MM.1S (cell line): ENCODE data around the gene C11orf91.
"Not testable (repeated sequence)": the region's sequence is repeated elsewhere in the genome, so short reads cannot be mapped to it uniquely, and the experiment has no call there.

Experiments
- DNase-seq: peaks from one replicate; pipeline ENCODE4 v3.0.0-alpha.2; 2015
- H2AFZ ChIP-seq: fragments of 300-600 bp; sonication (generic); 2 replicates; pipeline ENCODE4 v1.6.0; 2016; ENCODE audit warnings: antibody characterized with exemption, low read length
- H3F3A ChIP-seq: fragments of 300-600 bp; sonication (generic); 2 replicates; pipeline ENCODE4 v1.6.1; 2016; ENCODE audit warnings: mild to moderate bottlenecking, antibody characterized with exemption, low read length, moderate library complexity, mixed read lengths; ENCODE audit not compliant: insufficient read depth
- H3K27ac ChIP-seq: fragments of 300-600 bp; sonication (generic); 2 replicates; pipeline ENCODE4 v1.5.1; 2016; ENCODE audit warnings: mild to moderate bottlenecking, low read length
- H3K27me3 ChIP-seq: fragments of 300-600 bp; sonication (generic); replicated peaks from 2 replicates; pipeline ENCODE4 v1.6.0; 2016; ENCODE audit warnings: low read length; ENCODE audit not compliant: insufficient read depth
- H3K36me3 ChIP-seq: fragments of 300-600 bp; sonication (generic); replicated peaks from 2 replicates; pipeline ENCODE4 v1.6.1; 2016; ENCODE audit warnings: mild to moderate bottlenecking, low read length, mixed read lengths; ENCODE audit not compliant: insufficient read depth
- H3K4me1 ChIP-seq: fragments of 300-600 bp; sonication (generic); 2 replicates; pipeline ENCODE4 v1.6.1; 2016; ENCODE audit warnings: low read length, mixed read lengths
- H3K4me2 ChIP-seq: fragments of 300-600 bp; sonication (generic); 2 replicates; pipeline ENCODE4 v1.6.0; 2016; ENCODE audit warnings: low read depth, low read length
- H3K4me3 ChIP-seq: fragments of 300-600 bp; sonication (generic); 2 replicates; pipeline ENCODE4 v1.5.1; 2016; ENCODE audit warnings: low read length, mixed read lengths
- H3K79me2 ChIP-seq: fragments of 300-600 bp; sonication (generic); 2 replicates; pipeline ENCODE4 v1.6.1; 2016; ENCODE audit warnings: mixed run types, low read length, mixed read lengths
- H3K9ac ChIP-seq: fragments of 300-600 bp; sonication (generic); 2 replicates; pipeline ENCODE4 v1.6.1; 2016; ENCODE audit warnings: low read length, mixed read lengths
- H3K9me2 ChIP-seq: fragments of 300-600 bp; sonication (generic); replicated peaks from 2 replicates; pipeline ENCODE4 v1.6.1; 2016; ENCODE audit warnings: mild to moderate bottlenecking, low read length, mixed read lengths; ENCODE audit not compliant: insufficient read depth
- H3K9me3 ChIP-seq: fragments of 300-600 bp; sonication (generic); replicated peaks from 2 replicates; pipeline ENCODE4 v1.6.1; 2016; ENCODE audit warnings: mild to moderate bottlenecking, low read length, mixed read lengths; ENCODE audit not compliant: insufficient read depth
- H4K20me1 ChIP-seq: fragments of 300-600 bp; sonication (generic); 2 replicates; pipeline ENCODE4 v1.6.1; 2016; ENCODE audit warnings: mild to moderate bottlenecking, low read length, moderate library complexity, mixed read lengths; ENCODE audit not compliant: insufficient read depth
- EZH2 ChIP-seq: fragments of 300-600 bp; sonication (generic); optimal IDR thresholded peaks from 2 replicates; pipeline ENCODE3; 2017; ENCODE audit warnings: low read depth, mild to moderate bottlenecking, antibody characterized with exemption, low read length, mixed read lengths
- EZH2phosphoT487 ChIP-seq: fragments of 300-600 bp; sonication (generic); IDR thresholded peaks from 2 replicates; pipeline ENCODE4 v1.6.1; 2018; ENCODE audit warnings: antibody characterized with exemption, low read length
- TF ChIP-seq, protein P1 (sequence below): fragments of 300-600 bp; sonication (generic); IDR thresholded peaks from 2 replicates; pipeline ENCODE4 v1.5.1; 2016; ENCODE audit warnings: antibody characterized with exemption, low read length, mixed read lengths

Gene C11orf91

DNA sequence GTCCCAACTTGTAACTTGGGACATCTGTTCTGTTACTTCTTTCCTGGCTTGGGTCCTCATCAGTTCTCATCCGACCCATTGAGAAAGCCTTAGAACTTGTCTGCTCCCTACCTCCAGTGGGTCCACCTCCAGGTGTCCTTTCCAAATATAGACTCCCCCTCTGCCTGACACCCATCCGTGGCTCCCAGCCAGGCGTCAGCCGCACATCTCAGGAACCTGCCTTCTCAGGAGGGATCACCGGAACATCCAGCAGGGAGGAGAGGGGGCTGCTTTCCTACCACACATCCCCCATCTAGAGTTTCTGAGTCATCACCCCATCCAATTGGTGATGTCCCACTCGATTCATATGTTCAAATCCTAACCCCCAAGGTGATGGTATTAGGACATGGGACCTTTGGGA lies 36.5 kb downstream of the C11orf91 start:
- Histone ChIP-seq H3F3A (no peaks in the 10 kb centered on the region), H3K4me1 (no peaks in the 10 kb centered on the region), H3K79me2 (no peaks in the 10 kb centered on the region), H3K36me3 (no peaks in the 10 kb centered on the region), H4K20me1 (no peaks in the 10 kb centered on the region), H3K9me3 (no peaks in the 10 kb centered on the region), H3K9me2 (no peaks in the 10 kb centered on the region), H3K9ac (no peak overlapping the region), H3K27ac (no peak overlapping the region), H2AFZ (no peak overlapping the region), H3K4me3 (no peak overlapping the region), H3K27me3 (no peaks in the 10 kb centered on the region), H3K4me2 (no peak overlapping the region)
- DNase-seq: no peak
- TF ChIP-seq EZH2phosphoT487 (no peak), EZH2 (no peak)
- TF ChIP-seq, protein P1, sequence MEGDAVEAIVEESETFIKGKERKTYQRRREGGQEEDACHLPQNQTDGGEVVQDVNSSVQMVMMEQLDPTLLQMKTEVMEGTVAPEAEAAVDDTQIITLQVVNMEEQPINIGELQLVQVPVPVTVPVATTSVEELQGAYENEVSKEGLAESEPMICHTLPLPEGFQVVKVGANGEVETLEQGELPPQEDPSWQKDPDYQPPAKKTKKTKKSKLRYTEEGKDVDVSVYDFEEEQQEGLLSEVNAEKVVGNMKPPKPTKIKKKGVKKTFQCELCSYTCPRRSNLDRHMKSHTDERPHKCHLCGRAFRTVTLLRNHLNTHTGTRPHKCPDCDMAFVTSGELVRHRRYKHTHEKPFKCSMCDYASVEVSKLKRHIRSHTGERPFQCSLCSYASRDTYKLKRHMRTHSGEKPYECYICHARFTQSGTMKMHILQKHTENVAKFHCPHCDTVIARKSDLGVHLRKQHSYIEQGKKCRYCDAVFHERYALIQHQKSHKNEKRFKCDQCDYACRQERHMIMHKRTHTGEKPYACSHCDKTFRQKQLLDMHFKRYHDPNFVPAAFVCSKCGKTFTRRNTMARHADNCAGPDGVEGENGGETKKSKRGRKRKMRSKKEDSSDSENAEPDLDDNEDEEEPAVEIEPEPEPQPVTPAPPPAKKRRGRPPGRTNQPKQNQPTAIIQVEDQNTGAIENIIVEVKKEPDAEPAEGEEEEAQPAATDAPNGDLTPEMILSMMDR: no peak

DNA sequence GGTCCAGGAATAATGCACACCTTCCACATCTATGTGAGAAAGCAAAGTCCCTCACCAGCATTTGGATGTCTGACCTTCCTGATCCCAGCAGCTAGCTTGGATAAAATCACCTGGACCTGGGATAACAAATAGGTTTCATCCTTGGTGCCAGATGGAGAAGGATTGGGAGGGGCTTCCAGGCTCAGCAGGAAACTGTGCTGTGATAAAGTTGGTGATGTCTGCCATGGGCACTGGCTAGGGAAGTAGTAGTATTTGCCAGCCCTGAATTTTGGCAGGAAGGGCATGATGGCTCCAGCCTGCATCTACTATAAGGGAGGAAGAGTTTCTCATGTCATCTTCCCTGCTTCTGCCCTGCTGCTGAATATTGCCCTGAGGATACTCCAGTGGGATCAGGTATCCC lies 37.5 kb downstream of the C11orf91 start:
- H3F3A ChIP-seq: no peaks in the 10 kb centered on the region
- H3K9ac ChIP-seq: no peak overlapping the region
- no peaks in the 10 kb centered on the region for H4K20me1 ChIP-seq
- DNase-seq: no peak
- no peaks in the 10 kb centered on the region for H3K79me2 ChIP-seq
- no peaks in the 10 kb centered on the region for H3K36me3 ChIP-seq
- H3K4me1 ChIP-seq: no peaks in the 10 kb centered on the region
- H3K27ac ChIP-seq: no peak overlapping the region
- H3K4me2 ChIP-seq: no peak overlapping the region
- H2AFZ ChIP-seq: no peak overlapping the region
- TF ChIP-seq EZH2phosphoT487 (no peak), EZH2 (no peak)
- TF ChIP-seq, protein P1: no peak
- no peaks in the 10 kb centered on the region for H3K9me3 ChIP-seq
- H3K9me2 ChIP-seq: no peaks in the 10 kb centered on the region
- H3K4me3 ChIP-seq: no peak overlapping the region
- H3K27me3 ChIP-seq: no peaks in the 10 kb centered on the region

DNA sequence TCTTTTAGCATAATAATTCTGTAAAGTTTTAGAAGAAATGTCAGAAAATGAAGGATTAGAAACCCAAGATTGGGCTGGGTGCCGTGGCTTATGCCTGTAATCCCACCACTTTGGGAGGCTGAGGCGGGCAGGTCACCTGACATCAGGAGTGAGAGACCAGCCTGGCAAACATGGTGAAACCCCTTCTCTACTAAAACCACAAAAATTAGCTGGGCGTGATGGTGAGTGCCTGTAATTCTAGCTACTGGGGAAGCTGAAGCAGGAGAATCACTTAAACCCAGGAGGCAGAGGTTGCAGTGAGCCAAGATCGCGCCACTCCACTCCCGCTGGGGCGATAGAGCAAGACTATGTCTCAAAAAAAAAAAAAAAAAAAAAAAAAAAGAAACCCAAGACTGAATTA lies 39.1 kb downstream of the C11orf91 start:
- not testable (repeated sequence) for H3K4me2 ChIP-seq, H3K27me3 ChIP-seq, H3K27ac ChIP-seq, H3K79me2 ChIP-seq, H3K4me1 ChIP-seq, H3K9me3 ChIP-seq, DNase-seq, H3K9me2 ChIP-seq, H3K36me3 ChIP-seq, H3K9ac ChIP-seq, H2AFZ ChIP-seq, H3K4me3 ChIP-seq, H3F3A ChIP-seq, H4K20me1 ChIP-seq

DNA sequence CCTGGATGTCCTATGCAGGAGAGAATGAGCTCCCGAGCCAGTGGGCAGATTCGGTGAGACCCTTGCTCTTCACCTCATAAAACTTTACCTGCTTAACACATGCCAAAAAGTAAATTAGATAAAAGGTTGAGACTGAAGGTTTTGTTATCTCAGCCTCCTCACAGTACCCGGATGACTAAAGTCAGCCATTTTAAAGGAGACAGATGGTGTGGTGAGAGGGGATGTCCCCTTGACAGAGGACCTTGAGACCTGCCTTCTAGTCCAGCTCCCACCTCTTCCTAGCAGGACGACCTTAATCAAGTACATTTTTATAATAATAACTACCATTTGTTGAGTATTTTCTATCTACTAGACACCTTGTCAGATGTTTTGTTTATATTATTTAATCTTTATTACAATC lies 39.7 kb downstream of the C11orf91 start:
- TF ChIP-seq EZH2phosphoT487: no peak
- TF ChIP-seq, protein P1: no peak
- TF ChIP-seq EZH2: no peak
- Histone ChIP-seq H3K4me3 (no peak overlapping the region), H3K79me2 (no peaks in the 10 kb centered on the region), H3K9ac (no peak overlapping the region), H3K4me2 (no peak overlapping the region), H3K9me2 (no peaks in the 10 kb centered on the region), H3K9me3 (no peaks in the 10 kb centered on the region), H3F3A (no peaks in the 10 kb centered on the region), H3K4me1 (no peaks in the 10 kb centered on the region), H3K27ac (no peak overlapping the region), H2AFZ (no peak overlapping the region), H3K27me3 (no peaks in the 10 kb centered on the region), H4K20me1 (no peaks in the 10 kb centered on the region), H3K36me3 (no peaks in the 10 kb centered on the region)
- DNase-seq: no peak
